Measurements from ENCODE around the gene GPS2. TPM values are rescaled to one million over a fixed set of nuclear protein-coding genes. Genes with fewer than 3 reads are reported as not detected.
"Not testable (repeated sequence)": the region's sequence is repeated elsewhere in the genome, so short reads cannot be mapped to it uniquely, and the experiment has no call there.

GPS2 gene
- total RNA-seq, 6 experiments from 2014 or later: 34.7 to 45.2 (median 40.7) TPM

- Mint-ChIP-seq H3K4me1 (ENCODE audit: low read depth) (peaks cover 18% of the 10 kb centered on the region), H3K4me3 (no peak overlapping the region), H3K9me3 (no peaks in the 10 kb centered on the region), H3K36me3 (ENCODE audit: low read depth) (no peaks in the 10 kb centered on the region), H3K27me3 (ENCODE audit: insufficient read depth) (peaks cover 10% of the 10 kb centered on the region), H3K27ac (no peak overlapping the region)
- no peak for DNase-seq
- TF ChIP-seq, protein P1, sequence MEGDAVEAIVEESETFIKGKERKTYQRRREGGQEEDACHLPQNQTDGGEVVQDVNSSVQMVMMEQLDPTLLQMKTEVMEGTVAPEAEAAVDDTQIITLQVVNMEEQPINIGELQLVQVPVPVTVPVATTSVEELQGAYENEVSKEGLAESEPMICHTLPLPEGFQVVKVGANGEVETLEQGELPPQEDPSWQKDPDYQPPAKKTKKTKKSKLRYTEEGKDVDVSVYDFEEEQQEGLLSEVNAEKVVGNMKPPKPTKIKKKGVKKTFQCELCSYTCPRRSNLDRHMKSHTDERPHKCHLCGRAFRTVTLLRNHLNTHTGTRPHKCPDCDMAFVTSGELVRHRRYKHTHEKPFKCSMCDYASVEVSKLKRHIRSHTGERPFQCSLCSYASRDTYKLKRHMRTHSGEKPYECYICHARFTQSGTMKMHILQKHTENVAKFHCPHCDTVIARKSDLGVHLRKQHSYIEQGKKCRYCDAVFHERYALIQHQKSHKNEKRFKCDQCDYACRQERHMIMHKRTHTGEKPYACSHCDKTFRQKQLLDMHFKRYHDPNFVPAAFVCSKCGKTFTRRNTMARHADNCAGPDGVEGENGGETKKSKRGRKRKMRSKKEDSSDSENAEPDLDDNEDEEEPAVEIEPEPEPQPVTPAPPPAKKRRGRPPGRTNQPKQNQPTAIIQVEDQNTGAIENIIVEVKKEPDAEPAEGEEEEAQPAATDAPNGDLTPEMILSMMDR (IDR thresholded peaks at IDR 0.05): no peak
Measured at GRCh38 chr17:7346761-7347614, 31.8 kb upstream of the GPS2 start.

DNA sequence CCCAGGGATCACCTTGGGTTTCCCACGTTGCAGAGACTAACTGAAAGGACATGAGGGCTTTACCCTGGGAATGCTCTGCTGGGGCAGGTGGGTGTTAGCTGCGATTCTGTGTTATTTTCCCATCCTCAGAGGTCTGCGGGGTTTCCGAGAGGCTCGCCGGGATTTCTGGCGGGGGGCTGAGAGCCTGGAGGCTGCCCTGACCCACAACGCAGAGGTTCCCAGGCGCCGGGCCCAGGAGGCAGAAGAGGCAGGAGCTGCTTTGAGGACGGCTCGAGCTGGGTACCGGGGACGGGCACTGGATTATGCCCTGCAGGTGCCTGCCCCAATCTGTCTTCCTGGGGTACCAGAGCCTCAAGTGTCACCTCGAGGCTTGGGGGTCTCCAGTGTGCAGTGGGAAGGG lies 28.1 kb upstream of the GPS2 start:
- DNase-seq: no peak
- peaks cover 4% of the 10 kb centered on the region; the same call in 1 of the 2 replicates for H3K36me3 Mint-ChIP-seq (ENCODE audit: low read depth)
- TF ChIP-seq, protein P1 (IDR thresholded peaks at IDR 0.05): no peak
- H3K27me3 Mint-ChIP-seq (ENCODE audit: insufficient read depth): peaks cover 17% of the 10 kb centered on the region
- H3K4me3 Mint-ChIP-seq: no peak overlapping the region
- no peak overlapping the region for H3K27ac Mint-ChIP-seq
- no peaks in the 10 kb centered on the region; the same call in 1 of the 2 replicates for H3K4me1 Mint-ChIP-seq (ENCODE audit: low read depth)
- H3K9me3 Mint-ChIP-seq: no peaks in the 10 kb centered on the region

DNA sequence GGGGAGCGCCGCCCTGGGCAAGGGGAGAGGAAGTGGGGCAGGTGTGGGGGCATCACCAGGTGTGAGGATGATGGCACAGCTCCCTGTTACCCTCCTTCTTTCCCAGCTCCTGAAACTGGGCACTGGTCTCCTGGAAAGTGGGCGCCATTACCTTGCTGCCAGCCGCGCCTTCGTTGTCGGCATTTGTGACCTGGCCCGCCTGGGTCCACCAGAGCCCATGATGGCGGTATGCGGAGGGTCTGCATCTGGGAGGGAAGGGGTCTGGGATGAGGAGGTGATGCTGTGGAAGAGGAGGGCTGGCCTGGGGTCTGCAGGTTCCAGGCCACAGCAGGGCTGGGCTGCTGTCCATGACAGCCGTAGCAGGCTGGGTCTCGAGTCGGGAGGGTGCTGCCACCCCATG lies 26.7 kb upstream of the GPS2 start:
- H3K36me3 Mint-ChIP-seq (ENCODE audit: low read depth): peaks cover 4% of the 10 kb centered on the region; the same call in 1 of the 2 replicates
- no peak for DNase-seq
- H3K4me1 Mint-ChIP-seq (ENCODE audit: low read depth): no peaks in the 10 kb centered on the region
- TF ChIP-seq, protein P1 (IDR thresholded peaks at IDR 0.05): no peak
- H3K4me3 Mint-ChIP-seq: no peak overlapping the region
- no peaks in the 10 kb centered on the region for H3K9me3 Mint-ChIP-seq
- peaks cover 22% of the 10 kb centered on the region for H3K27me3 Mint-ChIP-seq (ENCODE audit: insufficient read depth)
- H3K27ac Mint-ChIP-seq: no peak overlapping the region

- Mint-ChIP-seq H3K9me3 (no peaks in the 10 kb centered on the region), H3K36me3 (ENCODE audit: low read depth) (peaks cover 4% of the 10 kb centered on the region; the same call in 1 of the 2 replicates), H3K4me3 (no peak overlapping the region), H3K4me1 (ENCODE audit: low read depth) (no peaks in the 10 kb centered on the region), H3K27me3 (ENCODE audit: insufficient read depth) (peaks cover 29% of the 10 kb centered on the region), H3K27ac (no peak overlapping the region)
- no peak for DNase-seq
- TF ChIP-seq, protein P1 (IDR thresholded peaks at IDR 0.05): no peak
Measured at GRCh38 chr17:7340179-7340578, 25.0 kb upstream of the GPS2 start.

DNA sequence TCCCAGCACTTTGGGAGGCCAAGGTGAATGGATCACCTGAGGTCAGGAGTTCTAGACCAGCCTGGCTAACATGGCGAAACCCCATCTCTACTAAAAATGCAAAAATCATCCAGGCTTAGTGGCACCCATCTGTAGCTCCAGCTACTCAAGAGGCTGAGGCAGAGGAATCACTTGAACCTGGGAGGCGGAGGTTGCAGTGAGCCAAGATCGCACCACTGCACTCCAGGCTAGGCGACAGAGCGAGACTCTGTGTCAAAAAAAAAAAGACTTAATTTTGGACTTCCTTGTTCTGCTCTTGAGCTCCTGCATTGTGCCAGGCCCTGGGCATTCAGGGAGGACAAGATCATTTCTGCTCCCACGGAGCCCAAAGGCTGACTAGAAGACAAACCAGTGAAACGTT lies 22.4 kb upstream of the GPS2 start:
- H3K4me3 Mint-ChIP-seq; H3K36me3 Mint-ChIP-seq (ENCODE audit: low read depth); H3K4me1 Mint-ChIP-seq (ENCODE audit: low read depth); H3K9me3 Mint-ChIP-seq; H3K27ac Mint-ChIP-seq; DNase-seq: not testable (repeated sequence)
- peaks cover 23% of the 10 kb centered on the region for H3K27me3 Mint-ChIP-seq (ENCODE audit: insufficient read depth)

Measured in HFFc6 (cell line).